ENCODE measurements around the gene EVC2.
"Not testable (repeated sequence)": the region's sequence is repeated elsewhere in the genome, so short reads cannot be mapped to it uniquely, and the experiment has no call there.

The EVC2 gene

GRCh38 chr4:5730993-5731990 lies 22.9 kb upstream of the EVC2 start:
- TF ChIP-seq POLR2A (IDR thresholded peaks at IDR 0.05; ENCODE audit: low read depth, low read length): no peak
- DNase-seq (ENCODE audit: insufficient read length, low spot score): no peak
- no peak for FAIRE-seq

DNA sequence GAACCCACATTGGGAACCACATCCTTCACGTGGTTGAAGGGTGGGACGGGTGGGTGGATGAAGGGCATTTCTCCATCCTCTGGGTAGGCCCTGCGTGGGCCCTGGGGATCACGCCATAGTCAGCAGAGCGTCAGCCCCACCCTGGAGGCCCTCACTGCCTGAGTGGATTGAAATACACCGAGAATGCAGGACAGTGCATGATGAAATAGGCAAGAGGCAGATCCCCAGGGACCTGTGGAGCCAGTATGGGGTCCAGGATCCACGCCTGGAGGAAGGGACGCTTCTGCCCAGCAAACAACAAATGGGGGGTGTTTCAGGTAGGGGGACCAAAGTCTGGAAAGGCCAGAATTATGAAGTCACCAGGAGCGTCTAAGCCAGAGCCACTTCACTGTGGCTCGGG lies 22.1 kb upstream of the EVC2 start:
- DNase-seq (ENCODE audit: insufficient read length, low spot score) (no peak), FAIRE-seq (no peak)
- TF ChIP-seq POLR2A (IDR thresholded peaks at IDR 0.05; ENCODE audit: low read depth, low read length): no peak

GRCh38 chr4:5728412-5728811 lies 20.1 kb upstream of the EVC2 start:
- FAIRE-seq; DNase-seq (ENCODE audit: insufficient read length, low spot score): not testable (repeated sequence)

DNA sequence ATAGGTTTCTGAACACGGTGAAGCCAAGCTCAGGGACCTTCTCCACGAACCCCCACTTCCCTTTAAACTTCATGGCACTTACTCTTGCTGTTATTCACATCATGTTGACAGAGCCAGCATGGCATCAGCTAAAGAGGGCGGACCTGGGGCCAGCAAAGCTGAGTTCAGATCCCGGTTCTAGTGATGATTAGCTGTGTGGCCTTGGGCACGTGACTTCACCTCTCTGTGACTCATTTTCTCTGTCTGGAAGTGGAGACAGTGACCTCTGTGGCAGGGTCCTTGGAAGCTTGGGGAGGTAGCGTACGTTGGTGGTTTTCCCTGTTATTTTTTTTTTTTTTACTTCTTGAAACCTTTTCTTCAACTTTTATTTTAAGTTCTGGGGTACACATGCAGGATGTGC lies 16.0 kb upstream of the EVC2 start:
- no peak for TF ChIP-seq POLR2A (IDR thresholded peaks at IDR 0.05; ENCODE audit: low read depth, low read length)
- no peak for FAIRE-seq
- no peak for DNase-seq (ENCODE audit: insufficient read length, low spot score)

DNA sequence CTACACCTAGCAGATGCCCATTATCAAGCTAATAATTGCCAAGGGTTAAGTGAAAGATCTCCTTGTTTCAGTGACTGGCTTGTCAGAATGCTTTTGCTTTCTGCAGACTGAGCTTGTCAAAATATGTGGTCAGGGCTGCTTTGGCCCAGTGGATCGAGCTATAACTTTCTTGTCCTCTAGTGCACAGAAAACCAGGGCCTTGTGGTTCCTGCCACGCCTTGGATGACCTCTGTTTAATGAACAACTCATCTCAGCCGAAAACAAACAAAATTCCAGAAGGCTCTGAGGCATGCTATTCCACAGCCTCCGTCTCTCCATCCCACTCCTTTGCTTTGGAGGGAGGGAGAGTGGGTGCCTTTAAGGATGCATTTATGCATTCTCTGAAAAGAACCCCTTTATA lies 14.0 kb upstream of the EVC2 start:
- no peak for TF ChIP-seq POLR2A (IDR thresholded peaks at IDR 0.05; ENCODE audit: low read depth, low read length)
- DNase-seq (ENCODE audit: insufficient read length, low spot score): no peak
- no peak for FAIRE-seq

GRCh38 chr4:5721923-5722322 lies 13.6 kb upstream of the EVC2 start:
- no peak for DNase-seq (ENCODE audit: insufficient read length, low spot score)
- no peak for FAIRE-seq
- TF ChIP-seq POLR2A (IDR thresholded peaks at IDR 0.05; ENCODE audit: low read depth, low read length): no peak

GRCh38 chr4:5720980-5721379 lies 12.6 kb upstream of the EVC2 start:
- FAIRE-seq (no peak), DNase-seq (ENCODE audit: insufficient read length, low spot score) (no peak)
- TF ChIP-seq POLR2A (IDR thresholded peaks at IDR 0.05; ENCODE audit: low read depth, low read length): no peak

GRCh38 chr4:5720157-5720850 lies 11.9 kb upstream of the EVC2 start:
- DNase-seq (ENCODE audit: insufficient read length, low spot score): no peak
- TF ChIP-seq POLR2A (IDR thresholded peaks at IDR 0.05; ENCODE audit: low read depth, low read length): no peak
- no peak for FAIRE-seq

DNA sequence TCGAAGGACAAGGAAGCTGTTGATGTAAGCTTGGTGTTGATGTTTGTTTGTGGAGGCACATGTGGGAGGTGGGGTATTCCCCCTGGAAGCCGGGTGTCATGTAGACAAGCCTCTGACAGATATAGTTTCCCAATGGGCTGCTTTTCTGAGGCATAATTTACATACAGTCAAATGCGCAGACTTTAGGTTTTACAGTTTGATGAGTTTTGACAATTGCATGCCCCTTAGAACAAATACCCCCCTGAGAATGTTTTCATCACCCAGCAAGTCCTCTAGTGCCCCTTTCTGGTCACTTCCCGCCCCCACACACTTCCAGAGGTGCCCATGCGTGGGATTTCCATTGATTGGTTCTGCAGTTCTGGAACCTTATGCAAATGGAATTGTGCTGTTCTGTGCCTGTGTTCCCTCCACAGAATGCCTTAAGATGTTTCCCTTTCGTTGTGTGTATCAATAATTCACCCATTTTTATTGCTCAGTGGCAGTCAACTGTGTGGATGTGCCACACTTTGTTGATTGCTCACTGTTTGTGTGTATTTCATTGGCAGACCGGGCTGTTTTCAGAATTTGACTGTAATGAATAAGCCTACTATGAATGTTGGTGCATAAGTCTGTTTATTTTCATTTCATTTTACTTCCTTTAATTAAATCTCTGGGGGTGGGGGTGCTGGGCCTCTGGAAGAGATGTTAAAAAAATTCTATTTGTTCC lies 11.1 kb upstream of the EVC2 start:
- no peak for TF ChIP-seq POLR2A (IDR thresholded peaks at IDR 0.05; ENCODE audit: low read depth, low read length)
- FAIRE-seq (no peak), DNase-seq (ENCODE audit: insufficient read length, low spot score) (no peak)

DNA sequence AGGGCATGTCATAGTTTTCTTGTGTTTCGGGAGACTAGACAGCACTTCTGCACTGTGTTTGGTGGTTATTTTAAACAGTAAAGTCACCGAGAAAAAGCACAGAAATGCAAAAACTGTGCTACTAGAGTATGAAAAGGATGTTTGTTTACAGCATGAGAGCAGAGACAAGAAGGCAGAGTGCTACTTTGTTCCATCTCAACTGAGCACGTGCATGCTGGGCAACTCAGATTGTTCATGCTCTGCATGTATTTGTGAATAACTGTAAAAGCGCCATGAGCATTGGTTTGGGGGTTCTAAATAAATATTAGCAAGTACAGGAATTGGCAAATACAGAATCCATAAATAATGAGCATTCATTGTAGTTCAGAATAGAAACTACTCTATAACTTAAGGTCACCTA lies 10.1 kb upstream of the EVC2 start:
- DNase-seq (ENCODE audit: insufficient read length, low spot score) (no peak), FAIRE-seq (no peak)
- TF ChIP-seq POLR2A (IDR thresholded peaks at IDR 0.05; ENCODE audit: low read depth, low read length): no peak

DNA sequence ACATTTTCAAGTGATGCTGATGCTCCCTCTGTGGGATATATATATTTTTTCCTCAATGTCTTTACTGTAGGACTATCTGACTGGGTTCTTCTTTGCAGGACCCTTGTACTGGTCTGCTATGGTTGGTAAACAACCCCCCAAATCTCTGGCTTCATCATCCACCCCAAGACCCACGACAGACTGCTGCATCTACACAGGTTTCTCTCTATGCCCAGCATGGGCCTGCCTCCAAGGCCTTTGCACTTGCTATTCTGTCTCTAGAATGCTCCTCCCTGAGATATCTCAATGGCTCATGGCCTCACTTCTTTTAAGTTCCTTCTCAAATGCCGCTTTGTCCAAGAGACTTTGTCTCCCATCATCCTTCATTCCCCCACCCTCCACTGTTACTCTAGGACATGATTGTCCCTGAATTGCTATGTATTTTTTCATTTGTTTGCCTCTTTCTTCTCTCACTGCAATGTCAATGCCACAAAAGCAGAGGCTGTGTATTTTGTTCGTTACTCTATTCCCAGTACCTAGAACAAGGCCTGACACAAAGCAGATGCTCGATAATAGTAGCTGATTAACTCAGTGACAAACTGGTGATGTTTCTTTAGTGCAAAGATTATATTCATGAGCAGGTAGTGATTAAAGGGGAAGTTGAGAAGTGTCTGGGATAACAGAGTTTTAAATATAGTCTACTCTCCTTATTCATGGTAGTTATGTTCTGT lies 9.2 kb upstream of the EVC2 start:
- no peak for DNase-seq (ENCODE audit: insufficient read length, low spot score)
- no peak for TF ChIP-seq POLR2A (IDR thresholded peaks at IDR 0.05; ENCODE audit: low read depth, low read length)
- no peak for FAIRE-seq

DNA sequence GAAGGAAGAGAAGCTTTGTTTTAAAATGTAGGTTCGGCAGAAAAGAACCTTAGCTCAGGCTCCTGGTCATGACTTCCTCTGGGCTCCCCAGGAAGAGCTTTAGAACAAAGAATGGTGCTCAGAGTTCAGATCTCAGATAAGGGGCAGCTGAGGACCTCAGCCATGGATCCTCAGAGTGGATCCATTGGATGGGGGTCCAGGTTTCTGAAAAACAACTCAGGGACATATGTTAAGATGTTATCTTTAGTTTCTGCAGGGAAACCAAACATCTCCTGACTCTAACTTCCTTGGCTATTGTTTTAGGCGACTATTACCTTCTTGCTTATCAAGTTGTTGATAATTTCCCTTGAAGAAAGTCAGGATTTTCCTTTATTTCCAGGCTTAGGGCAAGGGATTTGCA lies 8.0 kb upstream of the EVC2 start:
- TF ChIP-seq POLR2A (IDR thresholded peaks at IDR 0.05; ENCODE audit: low read depth, low read length): no peak
- FAIRE-seq (no peak), DNase-seq (ENCODE audit: insufficient read length, low spot score) (no peak)

DNA sequence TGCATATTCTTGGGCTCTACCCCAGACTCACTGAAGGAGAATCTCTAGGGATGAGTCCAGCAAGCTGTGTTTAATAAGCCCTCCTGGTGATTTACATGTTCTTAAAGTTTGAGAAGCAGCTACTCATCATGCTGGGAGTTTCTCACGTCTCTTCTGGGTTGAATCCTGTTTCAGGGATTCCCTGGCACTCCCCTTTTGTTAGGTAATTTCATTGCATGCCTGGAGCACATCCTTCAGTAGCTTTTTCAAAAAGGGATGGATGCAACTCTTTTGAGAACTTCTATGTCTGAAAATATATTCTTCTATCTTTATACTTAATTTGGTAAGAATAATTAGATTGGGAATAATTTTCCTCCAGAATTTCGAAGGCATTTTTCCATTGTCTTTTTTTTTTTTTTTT lies 7.0 kb upstream of the EVC2 start:
- no peak for TF ChIP-seq POLR2A (IDR thresholded peaks at IDR 0.05; ENCODE audit: low read depth, low read length)
- DNase-seq (ENCODE audit: insufficient read length, low spot score): no peak
- no peak for FAIRE-seq

DNA sequence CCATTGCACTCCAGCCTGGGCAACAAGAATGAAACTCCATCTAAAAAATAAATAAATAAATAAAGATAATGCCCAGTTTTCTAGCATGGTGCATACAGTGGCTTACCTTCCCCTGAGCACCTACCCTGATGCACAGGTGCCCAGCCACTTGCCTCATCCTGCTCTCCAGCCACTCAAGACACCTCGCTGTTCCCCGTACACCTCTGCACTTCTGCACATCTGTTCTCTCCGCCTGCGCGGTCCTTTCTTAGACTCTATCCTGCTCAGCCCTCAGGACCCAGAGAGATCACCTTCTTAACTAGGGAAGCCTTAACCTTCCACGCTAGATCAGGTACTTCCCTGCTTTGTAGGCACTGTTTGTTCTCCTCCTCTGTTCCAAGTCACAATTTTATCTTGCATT lies 5.5 kb upstream of the EVC2 start:
- no peak for TF ChIP-seq POLR2A (IDR thresholded peaks at IDR 0.05; ENCODE audit: low read depth, low read length)
- FAIRE-seq (no peak), DNase-seq (ENCODE audit: insufficient read length, low spot score) (no peak)
